ENCODE data around the gene C1QTNF12.

The C1QTNF12 gene

DNA sequence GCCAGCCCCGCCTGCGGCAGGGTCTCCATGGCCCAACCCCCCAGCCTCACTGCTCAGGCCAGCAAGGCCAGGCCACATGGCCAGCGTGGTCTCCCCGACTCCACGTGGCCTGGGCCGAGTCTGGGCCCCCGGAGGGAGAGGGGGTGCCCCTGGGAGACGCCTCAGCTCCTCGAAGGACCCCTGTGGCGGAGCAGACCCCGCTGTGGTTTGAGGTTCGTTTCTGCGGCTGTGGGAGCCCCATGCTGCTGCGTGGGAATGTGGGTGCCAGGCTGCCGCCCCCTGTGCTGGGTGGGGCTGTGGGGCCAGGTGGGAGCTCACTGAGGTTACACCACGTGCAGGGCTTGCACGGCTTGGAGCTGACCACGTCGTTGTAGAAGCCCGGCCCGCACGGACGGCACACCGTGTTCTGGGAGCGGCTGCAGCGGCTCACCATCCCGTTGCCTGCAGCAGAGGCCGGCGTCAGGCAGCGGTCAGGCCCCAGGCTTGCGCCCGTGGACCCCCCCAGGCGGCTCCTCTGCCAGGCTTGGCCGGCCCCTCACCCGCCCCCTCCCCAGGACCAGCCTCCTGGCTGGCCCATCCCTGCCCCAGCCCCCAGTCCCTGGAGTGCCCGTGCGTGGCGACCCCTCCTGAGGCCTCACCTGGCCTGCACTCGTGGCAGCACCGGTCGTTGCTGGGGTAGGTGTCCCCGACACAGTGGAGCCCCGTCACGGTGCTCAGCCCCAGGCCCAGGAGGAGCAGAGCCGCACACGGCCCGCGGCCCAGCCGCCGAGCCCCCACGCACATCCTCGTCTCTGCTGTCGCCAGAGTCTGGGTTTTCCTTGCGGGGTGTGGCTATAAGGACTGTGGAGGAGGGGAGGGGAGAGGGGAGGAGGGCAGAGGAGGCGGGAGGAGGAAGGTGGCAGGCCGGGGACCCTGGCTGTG, 32.9 kb downstream of the C1QTNF12 start, which contains the start of gene TNFRSF4:
Gene TNFRSF4 (minus strand): TSS at position 809 of the 921 bp plus-strand sequence. CDS start 26 bp downstream, at position 783.
- no peak for DNase-seq (ENCODE audit: low read depth, low spot score)

DNA sequence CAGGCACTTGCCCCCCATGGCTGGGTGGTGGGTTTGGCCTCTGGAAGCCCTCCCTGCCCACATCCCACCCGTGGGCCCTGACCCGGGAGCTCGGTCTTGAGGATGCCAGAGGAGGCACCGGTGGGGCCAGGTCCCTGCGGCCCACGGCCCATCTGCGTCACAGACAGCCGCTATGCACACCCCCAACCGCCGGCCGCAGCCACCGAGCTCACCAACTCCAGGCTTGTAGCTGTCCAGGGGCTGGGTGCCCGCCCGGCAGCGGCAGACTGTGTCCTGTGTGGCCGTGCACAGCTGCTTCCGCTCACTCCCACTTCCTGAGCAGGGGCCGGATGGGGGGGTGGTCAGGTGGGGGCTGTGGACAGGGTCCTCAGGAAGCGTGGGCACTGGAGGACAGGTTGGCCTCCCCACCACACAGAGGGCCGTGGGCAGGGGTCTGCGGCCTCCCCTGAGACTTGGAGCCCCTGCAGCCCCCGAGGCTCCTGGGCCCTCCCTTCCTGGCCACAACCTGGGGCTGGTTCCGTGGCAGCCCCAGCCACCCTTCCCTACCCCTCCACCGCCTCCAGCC, 33.7 kb downstream of the C1QTNF12 start:
- no peak for DNase-seq (ENCODE audit: low read depth, low spot score)

- DNase-seq (ENCODE audit: low read depth, low spot score), result no peak
These were observed 34.7 kb downstream of the C1QTNF12 start for GRCh38 chr1:1211541-1212441.

- DNase-seq (ENCODE audit: low read depth, low spot score), result no peak
These were observed 35.6 kb downstream of the C1QTNF12 start for GRCh38 chr1:1210726-1211540.

GRCh38 chr1:1208713-1209433, 37.6 kb downstream of the C1QTNF12 start:
- no peak for DNase-seq (ENCODE audit: low read depth, low spot score)

GRCh38 chr1:1207571-1207892, 39.0 kb downstream of the C1QTNF12 start:
- no peak for DNase-seq (ENCODE audit: low read depth, low spot score)

GRCh38 chr1:1206966-1207531, 39.5 kb downstream of the C1QTNF12 start:
- DNase-seq (ENCODE audit: low read depth, low spot score), result no peak

- no peak for DNase-seq (ENCODE audit: low read depth, low spot score)
These were observed 40.1 kb downstream of the C1QTNF12 start, which contains the start of gene TNFRSF18 for GRCh38 chr1:1206376-1206965. Gene TNFRSF18 (minus strand): TSS chr1:1206592. CDS start chr1:1206571, 21 bp downstream.

DNA sequence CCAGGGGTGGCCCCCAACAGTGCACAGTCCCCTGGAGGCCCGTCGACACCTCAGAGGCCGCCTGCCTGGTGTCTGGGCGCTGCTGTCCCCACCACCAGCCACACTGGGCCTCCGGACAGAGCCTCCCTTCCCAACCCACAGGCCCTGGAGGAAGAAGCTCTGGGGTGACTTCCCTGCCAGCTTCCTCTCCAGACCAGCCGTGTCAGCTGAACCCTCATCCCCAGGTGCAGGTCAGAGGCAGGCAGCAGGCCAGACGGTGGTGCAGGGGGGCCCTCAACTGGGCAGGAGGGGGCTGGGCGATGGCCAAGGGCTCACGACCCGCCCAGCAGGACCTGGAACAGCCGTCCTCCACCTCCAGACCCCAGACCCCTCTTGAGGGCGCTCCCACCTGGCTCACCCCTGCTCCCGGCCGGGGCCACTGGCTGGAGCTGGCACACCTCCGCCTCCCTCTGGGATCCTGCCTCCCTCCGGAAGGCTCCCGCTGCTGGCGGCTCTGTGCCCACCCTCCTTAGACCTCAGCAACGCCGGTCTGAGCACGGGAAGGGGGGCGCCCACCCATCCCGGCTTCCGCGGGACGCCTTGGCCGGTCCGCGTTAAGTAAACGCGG, 40.6 kb downstream of the C1QTNF12 start:
- no peak for DNase-seq (ENCODE audit: low read depth, low spot score)

GRCh38 chr1:1204998-1205768, 41.3 kb downstream of the C1QTNF12 start:
- no peak for DNase-seq (ENCODE audit: low read depth, low spot score)

GRCh38 chr1:1204425-1204920, 42.0 kb downstream of the C1QTNF12 start:
- no peak for DNase-seq (ENCODE audit: low read depth, low spot score)

GRCh38 chr1:1203561-1204424, 42.7 kb downstream of the C1QTNF12 start:
- DNase-seq (ENCODE audit: low read depth, low spot score), result no peak

- DNase-seq (ENCODE audit: low read depth, low spot score), result no peak
These were observed 43.5 kb downstream of the C1QTNF12 start for GRCh38 chr1:1202831-1203560.

- no peak for DNase-seq (ENCODE audit: low read depth, low spot score)
These were observed 45.4 kb downstream of the C1QTNF12 start for GRCh38 chr1:1200876-1201810.
